Peyer's patch (tissue), 4 donors: ENCODE results near the gene TBX10. TPM values are rescaled to one million over a fixed set of nuclear protein-coding genes. Genes with fewer than 3 reads are reported as not detected.

Experiments used
- DNase-seq, 3 donors: peaks; one replicate each; pipeline ENCODE4 v3.0.0-alpha.2; 2017 to 2019
- H3K27ac ChIP-seq, 4 donors: fragments of 200-600 bp; sonication (generic); one replicate each; pipeline ENCODE4 v1.5.1; 2016 to 2019
- H3K27me3 ChIP-seq, 2 donors: fragments of 200-600 bp; sonication (generic); one replicate each; pipeline ENCODE4 v1.5.1; 2019
- H3K36me3 ChIP-seq, 3 donors: fragments of 200-600 bp; sonication (generic); one replicate each; pipeline ENCODE4 v1.5.1; 2016 to 2019
- H3K4me1 ChIP-seq, 4 donors: fragments of 200-600 bp; sonication (generic); one replicate each; pipeline ENCODE4 v1.5.1; 2016 to 2019
- H3K4me3 ChIP-seq, 4 donors: fragments of 200-600 bp; sonication (generic); 1 replicate in 3 of 4; 2 replicates in 1 of 4; pipeline ENCODE4 v1.5.1; 2016 to 2019; ENCODE audit warnings: mild to moderate bottlenecking in 1 of 4
- H3K9me3 ChIP-seq, 4 donors: fragments of 200-600 bp; sonication (generic); one replicate each; pipeline ENCODE4 v1.5.1; 2016 to 2019; ENCODE audit warnings: mild to moderate bottlenecking in 1 of 4
- POLR2A ChIP-seq, 2 donors: fragments of 450-650 bp; IDR thresholded peaks; one replicate each; pipeline ENCODE4 v1.5.1; 2017; ENCODE audit warnings: antibody characterized with exemption in 2 of 2, mild to moderate bottlenecking in 2 of 2, moderate library complexity in 2 of 2
- total RNA-seq, 4 donors: library from RNA; depleted of rRNA; stranded (reverse); fragments of >200 nt; gene quantifications; one replicate each; pipeline ENCODE4 v1.1.0, GENCODE V29; 2016
- TF ChIP-seq, protein P1 (sequence below), 6 experiments: fragments of 450-650 bp in 4 of 6; fragments of 200-600 bp in 2 of 6; sonication (generic) in 1 of 6; IDR thresholded peaks; one replicate each; pipeline ENCODE4 v1.5.1; 2017 to 2019; ENCODE audit warnings: antibody characterized with exemption in 6 of 6, mild to moderate bottlenecking in 3 of 6, moderate library complexity in 1 of 6

TBX10 gene
- total RNA-seq, 4 donors from 2014 or later: 16.9 to 82.5 (median 64.1) TPM; not detected in 1

DNA sequence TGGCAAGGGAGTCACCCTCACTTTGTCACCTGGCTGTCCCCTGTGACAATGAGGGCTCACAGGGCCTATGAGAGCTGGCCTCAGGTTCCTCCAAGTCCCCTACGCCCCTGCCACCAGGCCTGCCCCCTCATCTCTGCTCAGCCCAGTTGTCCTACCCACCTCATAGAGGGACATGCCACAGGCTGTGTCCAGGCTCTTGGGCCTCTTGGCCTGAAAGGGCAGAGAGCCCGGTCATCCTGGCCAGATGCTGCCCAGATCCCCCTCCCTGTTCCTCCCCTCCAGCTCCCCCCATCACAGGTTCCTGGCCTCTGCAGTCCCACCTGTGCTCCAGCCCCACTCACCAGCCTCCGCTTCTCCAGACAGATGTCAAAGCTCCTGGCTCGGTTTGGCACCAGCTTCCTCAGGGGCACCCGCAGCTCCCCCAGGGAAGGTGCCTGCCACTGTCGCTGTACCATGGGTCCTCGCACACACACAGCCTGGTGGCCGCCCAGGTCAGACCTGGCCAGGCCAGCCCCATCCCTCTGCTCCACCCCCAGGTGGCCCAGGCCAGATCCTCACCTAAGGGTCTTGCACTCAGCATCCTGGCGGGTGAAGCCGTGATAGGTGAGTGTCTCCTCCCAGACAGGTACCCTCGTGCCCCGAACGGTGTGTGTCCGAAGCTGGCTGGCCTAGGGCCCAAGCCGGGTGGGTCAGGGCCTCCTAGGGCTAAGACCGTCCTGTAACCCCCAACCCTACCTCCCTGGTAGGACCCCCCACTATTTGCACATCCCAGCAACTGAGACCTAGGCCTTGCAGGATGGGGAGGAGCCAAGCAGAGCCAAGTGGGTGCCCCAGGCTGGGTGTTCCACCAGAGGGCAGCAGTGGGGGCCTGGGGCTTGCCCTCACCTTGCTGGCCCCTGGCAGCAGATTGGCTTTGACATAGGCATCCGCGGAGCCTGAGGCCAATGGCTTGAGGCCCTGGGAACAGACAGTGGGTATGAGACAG is 24.5 kb downstream of the TBX10 start:
- peaks cover 0 to 16% (median 10%) of the 10 kb centered on the region in 4 donors for H3K4me1 ChIP-seq
- TF ChIP-seq, protein P1, sequence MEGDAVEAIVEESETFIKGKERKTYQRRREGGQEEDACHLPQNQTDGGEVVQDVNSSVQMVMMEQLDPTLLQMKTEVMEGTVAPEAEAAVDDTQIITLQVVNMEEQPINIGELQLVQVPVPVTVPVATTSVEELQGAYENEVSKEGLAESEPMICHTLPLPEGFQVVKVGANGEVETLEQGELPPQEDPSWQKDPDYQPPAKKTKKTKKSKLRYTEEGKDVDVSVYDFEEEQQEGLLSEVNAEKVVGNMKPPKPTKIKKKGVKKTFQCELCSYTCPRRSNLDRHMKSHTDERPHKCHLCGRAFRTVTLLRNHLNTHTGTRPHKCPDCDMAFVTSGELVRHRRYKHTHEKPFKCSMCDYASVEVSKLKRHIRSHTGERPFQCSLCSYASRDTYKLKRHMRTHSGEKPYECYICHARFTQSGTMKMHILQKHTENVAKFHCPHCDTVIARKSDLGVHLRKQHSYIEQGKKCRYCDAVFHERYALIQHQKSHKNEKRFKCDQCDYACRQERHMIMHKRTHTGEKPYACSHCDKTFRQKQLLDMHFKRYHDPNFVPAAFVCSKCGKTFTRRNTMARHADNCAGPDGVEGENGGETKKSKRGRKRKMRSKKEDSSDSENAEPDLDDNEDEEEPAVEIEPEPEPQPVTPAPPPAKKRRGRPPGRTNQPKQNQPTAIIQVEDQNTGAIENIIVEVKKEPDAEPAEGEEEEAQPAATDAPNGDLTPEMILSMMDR (IDR thresholded peaks at IDR 0.05): peak in 4 of 6 experiments; percentile 36 to 70 (median 62)
- TF ChIP-seq POLR2A (IDR thresholded peaks at IDR 0.05): no peak
- H3K36me3 ChIP-seq: peaks cover 0 to 28% (median 0%) of the 10 kb centered on the region in 3 donors
- peak overlapping the region; percentile 70 to 91 (median 82) for H3K27ac ChIP-seq
- H3K9me3 ChIP-seq: no peaks in the 10 kb centered on the region
- H3K4me3 ChIP-seq: peak overlapping the region in 1 of 4 donors; percentile 42
- H3K27me3 ChIP-seq: peaks cover 0 to 5% of the 10 kb centered on the region in 2 donors
- peak in 1 of 3 donors; percentile 74 for DNase-seq

DNA sequence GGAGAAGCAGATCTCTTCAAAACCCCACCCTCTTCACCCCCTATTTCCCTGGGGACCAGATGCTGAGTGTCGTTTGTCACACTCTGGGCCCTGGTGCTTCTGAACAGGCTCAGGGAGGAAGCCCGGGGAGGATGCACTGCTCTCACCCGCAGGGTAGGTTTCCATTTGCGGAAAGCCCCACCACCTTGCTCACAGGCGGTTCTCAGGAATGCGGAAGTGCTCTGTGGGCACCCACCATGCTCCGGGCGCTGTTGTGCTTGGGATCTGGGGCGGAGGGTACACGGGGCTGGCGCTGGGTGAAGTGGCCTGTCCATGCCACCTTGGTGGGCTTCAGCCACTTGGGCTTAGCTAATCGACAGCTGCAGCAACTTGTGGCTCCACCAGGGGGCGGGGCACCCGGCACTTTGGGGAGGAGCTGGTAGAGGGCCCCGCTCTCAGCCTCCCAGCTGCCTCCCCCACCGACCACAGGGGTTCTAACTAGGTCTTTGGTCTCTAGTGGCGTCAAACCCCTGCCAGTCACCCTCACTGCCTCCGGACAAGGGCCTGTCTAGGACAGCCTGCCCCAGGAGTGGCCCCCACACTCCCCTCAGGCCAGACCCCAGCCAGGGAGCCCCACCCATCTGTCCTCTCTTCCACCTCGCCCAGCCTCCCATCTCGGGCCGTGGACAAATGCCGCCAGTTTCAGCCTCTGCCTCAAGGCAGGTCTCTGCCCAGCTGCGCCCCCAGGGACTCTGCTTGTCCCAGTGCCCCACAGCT is 25.4 kb downstream of the TBX10 start:
- DNase-seq: peak; percentile 73 to 93 (median 87)
- peaks cover 0 to 5% of the 10 kb centered on the region in 2 donors for H3K27me3 ChIP-seq
- no peaks in the 10 kb centered on the region for H3K9me3 ChIP-seq
- TF ChIP-seq POLR2A (IDR thresholded peaks at IDR 0.05): peak in 1 of 2 donors; percentile 17
- TF ChIP-seq, protein P1 (IDR thresholded peaks at IDR 0.05): peak in 5 of 6 experiments; percentile 49 to 73 (median 56)
- peak overlapping the region; percentile 70 to 91 (median 82) for H3K27ac ChIP-seq
- peaks cover 0 to 37% (median 0%) of the 10 kb centered on the region in 3 donors for H3K36me3 ChIP-seq
- peak overlapping the region; percentile 22 to 52 (median 44) for H3K4me3 ChIP-seq
- H3K4me1 ChIP-seq: peaks cover 0 to 16% (median 10%) of the 10 kb centered on the region in 4 donors

DNA sequence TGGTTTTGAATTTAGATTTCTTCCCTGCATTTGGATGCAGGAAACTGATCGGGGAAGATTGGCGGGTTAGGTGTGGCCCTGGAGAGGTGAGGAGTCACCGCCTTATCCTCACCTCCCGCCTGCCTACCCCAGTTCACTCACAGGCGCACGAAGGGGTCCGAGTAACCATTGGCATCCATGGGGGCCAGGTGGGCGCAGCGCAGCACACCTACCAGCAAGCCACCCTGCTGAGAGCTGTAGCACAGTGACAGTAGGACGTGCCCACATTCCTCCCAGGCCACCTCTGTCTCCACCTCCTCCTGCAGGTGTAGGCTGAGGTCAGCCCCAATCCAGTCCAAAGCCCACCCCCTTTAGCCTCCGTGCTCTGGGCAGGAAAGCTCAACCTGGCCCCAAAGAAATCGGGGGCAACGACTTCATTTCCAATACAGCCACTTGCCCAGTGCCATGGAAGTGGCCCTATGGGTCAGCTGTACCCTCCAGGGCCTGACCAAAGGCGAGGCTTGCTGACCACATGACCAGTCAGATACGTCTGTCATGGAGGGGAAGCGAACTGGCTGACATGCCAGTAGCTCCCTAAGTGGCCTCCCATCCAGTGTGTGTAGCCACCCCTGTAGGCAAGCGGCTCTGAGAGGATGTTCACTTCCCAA is 26.1 kb downstream of the TBX10 start:
- Histone ChIP-seq H3K4me1 (peaks cover 0 to 16% (median 10%) of the 10 kb centered on the region in 4 donors), H3K9me3 (no peaks in the 10 kb centered on the region), H3K27ac (peak overlapping the region; percentile 70 to 91 (median 82)), H3K27me3 (peaks cover 0 to 5% of the 10 kb centered on the region in 2 donors), H3K36me3 (peaks cover 0 to 44% (median 0%) of the 10 kb centered on the region in 3 donors), H3K4me3 (peak overlapping the region in 3 of 4 donors; percentile 42 to 52 (median 45))
- no peak for TF ChIP-seq POLR2A (IDR thresholded peaks at IDR 0.05)
- TF ChIP-seq, protein P1 (IDR thresholded peaks at IDR 0.05): no peak
- DNase-seq: no peak

DNA sequence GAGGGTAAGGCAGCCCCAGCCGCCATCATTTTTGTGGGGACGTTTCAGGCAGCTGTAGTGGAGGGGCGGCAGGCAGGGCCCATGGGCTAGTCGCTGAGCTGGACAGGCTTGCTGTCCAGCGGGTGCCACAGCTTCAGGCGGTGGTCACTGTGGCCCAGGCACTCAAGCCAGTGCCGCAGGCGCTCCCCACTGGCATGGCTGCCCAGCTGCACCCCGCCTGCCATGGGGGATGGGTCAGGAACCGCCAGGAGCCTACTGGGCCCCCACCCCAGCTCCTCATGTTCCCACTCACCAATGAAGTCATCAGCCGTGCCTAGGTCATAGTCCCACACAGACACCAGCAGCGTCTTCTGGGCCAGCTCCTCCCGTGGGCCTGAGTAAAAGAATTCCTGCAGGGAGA is 26.8 kb downstream of the TBX10 start:
- H3K36me3 ChIP-seq: peaks cover 0 to 44% (median 0%) of the 10 kb centered on the region in 3 donors

More for the DNA sequence above, 26.8 kb downstream of the TBX10 start:
- no peak overlapping the region for H3K4me3 ChIP-seq
- H3K27ac ChIP-seq: no peak overlapping the region
- H3K27me3 ChIP-seq: peaks cover 0 to 5% of the 10 kb centered on the region in 2 donors
- no peak for TF ChIP-seq POLR2A (IDR thresholded peaks at IDR 0.05)
- TF ChIP-seq, protein P1 (IDR thresholded peaks at IDR 0.05): no peak
- H3K9me3 ChIP-seq: no peaks in the 10 kb centered on the region
- H3K4me1 ChIP-seq: peaks cover 0 to 21% (median 11%) of the 10 kb centered on the region in 4 donors
- DNase-seq: no peak
